BLaER1 treated with 17β-estradiol and CSF1 and Interleukin-3, amounts not matched to agents 10 nM and 100 nM (cell line): ENCODE data around the gene THY1.

ENCODE experiments used
- H3K27ac ChIP-seq, 11 experiments: shearing (Covaris generic); formaldehyde crosslinking; 2 replicates each; pipeline ENCODE4 v1.8.1; 2022
- H3K27me3 ChIP-seq, 11 experiments: shearing (Covaris generic); formaldehyde crosslinking; 2 replicates each; pipeline ENCODE4 v1.8.1; 2022
- H3K36me3 ChIP-seq, 11 experiments: shearing (Covaris generic); formaldehyde crosslinking; 2 replicates each; pipeline ENCODE4 v1.8.1; 2022
- H3K4me1 ChIP-seq, 10 experiments: shearing (Covaris generic); formaldehyde crosslinking; 2 replicates each; pipeline ENCODE4 v1.8.1; 2022
- H3K4me2 ChIP-seq, 11 experiments: shearing (Covaris generic); formaldehyde crosslinking; 2 replicates each; pipeline ENCODE4 v1.8.1; 2022
- H3K4me3 ChIP-seq, 10 experiments: shearing (Covaris generic); formaldehyde crosslinking; 2 replicates each; pipeline ENCODE4 v1.8.1; 2022
- H3K9ac ChIP-seq, 11 experiments: shearing (Covaris generic); formaldehyde crosslinking; 2 replicates each; pipeline ENCODE4 v1.8.1; 2022
- H3K9me3 ChIP-seq, 11 experiments: shearing (Covaris generic); formaldehyde crosslinking; replicated peaks in 1 of 11; 2 replicates each; pipeline ENCODE4 v1.8.1; 2022
- H4K20me1 ChIP-seq, 11 experiments: shearing (Covaris generic); formaldehyde crosslinking; 2 replicates each; pipeline ENCODE4 v1.8.1; 2022
- Cebpa-rat ChIP-seq, 11 experiments: shearing (Covaris generic); IDR thresholded peaks; 2 replicates each; pipeline ENCODE4 v1.8.1; 2022

Gene THY1

DNA sequence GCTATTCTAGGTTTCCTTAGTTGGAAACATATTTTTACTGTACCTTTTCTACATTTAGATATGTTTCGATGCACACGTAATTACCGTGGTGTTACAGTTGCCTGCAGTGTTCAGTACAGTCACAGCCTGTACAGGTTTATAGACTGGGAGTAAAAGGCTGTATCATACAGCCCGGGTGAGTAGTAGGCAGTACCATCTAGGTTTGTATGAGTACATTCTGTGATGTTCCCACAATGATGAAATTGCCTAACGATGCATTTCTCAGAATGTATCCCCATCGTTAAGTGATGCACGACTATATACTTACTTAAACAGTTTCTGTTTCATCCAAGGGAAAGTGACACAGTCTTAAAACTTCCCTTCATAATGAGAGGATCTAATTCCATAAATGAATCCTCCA is 13.1 kb upstream of the THY1 start:
- H3K36me3 ChIP-seq, result no peaks in the 10 kb centered on the region
- H3K4me2 ChIP-seq, result peak overlapping the region in 8 of 11 experiments; percentile 34 to 88 (median 59); a peak in 15 of 22 replicates
- peaks cover 0 to 22% (median 6%) of the 10 kb centered on the region in 11 experiments; a peak in 12 of 22 replicates for H3K9me3 ChIP-seq
- H3K9ac ChIP-seq, result no peak overlapping the region
- no peaks in the 10 kb centered on the region; a peak in 1 of 22 replicates for H4K20me1 ChIP-seq
- H3K4me1 ChIP-seq, result peaks cover 16 to 36% (median 33%) of the 10 kb centered on the region in 10 experiments
- peak overlapping the region in 2 of 11 experiments; percentile 31 to 37; a peak in 2 of 22 replicates for H3K27ac ChIP-seq
- no peaks in the 10 kb centered on the region for H3K27me3 ChIP-seq
- H3K4me3 ChIP-seq, result no peak overlapping the region
- no peak for TF ChIP-seq Cebpa-rat (IDR thresholded peaks at IDR 0.05)

DNA sequence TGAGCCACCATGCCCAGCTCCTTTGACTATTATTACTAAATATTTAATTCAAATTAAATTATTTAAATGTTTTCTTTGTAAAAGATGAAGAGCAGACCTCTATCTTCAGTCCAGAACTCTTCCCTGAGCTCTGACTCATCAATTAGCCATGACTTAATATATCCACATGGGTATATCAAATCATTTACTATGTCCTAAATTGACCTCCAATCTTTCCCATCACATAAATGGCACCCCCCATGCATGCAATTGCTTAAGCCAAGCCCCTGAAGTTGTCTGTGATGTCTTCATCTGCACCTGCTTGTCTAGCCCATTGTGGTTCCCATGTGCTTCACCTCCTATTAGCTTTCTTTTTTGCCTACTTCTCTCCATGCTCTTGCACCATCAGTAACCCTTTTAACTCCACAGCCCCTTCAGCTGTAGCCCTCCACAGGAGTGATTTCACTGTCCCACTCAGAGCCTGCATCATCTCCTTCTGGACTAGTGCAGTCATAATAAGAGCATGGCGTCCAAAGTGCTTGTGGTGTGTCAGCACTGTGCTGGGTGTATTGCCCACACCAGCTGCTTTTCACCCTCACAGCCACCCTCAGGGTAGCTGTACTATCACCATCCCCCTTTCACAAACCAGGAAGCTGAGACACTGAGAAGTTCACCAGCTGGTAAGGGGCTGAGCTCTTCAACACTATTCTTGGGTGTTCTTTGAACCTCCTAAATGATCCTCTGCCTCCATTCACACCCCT is 11.8 kb upstream of the THY1 start:
- H3K4me2 ChIP-seq, result peak overlapping the region in 9 of 11 experiments; percentile 2 to 88 (median 57); a peak in 16 of 22 replicates
- H3K36me3 ChIP-seq, result no peaks in the 10 kb centered on the region
- no peak overlapping the region for H3K4me3 ChIP-seq
- no peak for TF ChIP-seq Cebpa-rat (IDR thresholded peaks at IDR 0.05)
- peaks cover 14 to 29% (median 25%) of the 10 kb centered on the region in 10 experiments for H3K4me1 ChIP-seq
- H3K27ac ChIP-seq, result peak overlapping the region in 3 of 11 experiments; percentile 7 to 37 (median 15); a peak in 2 of 22 replicates
- no peaks in the 10 kb centered on the region for H3K27me3 ChIP-seq
- H3K9ac ChIP-seq, result no peak overlapping the region
- no peaks in the 10 kb centered on the region; a peak in 1 of 22 replicates for H4K20me1 ChIP-seq
- peaks cover 0 to 15% (median 6%) of the 10 kb centered on the region in 11 experiments; a peak in 13 of 22 replicates for H3K9me3 ChIP-seq

DNA sequence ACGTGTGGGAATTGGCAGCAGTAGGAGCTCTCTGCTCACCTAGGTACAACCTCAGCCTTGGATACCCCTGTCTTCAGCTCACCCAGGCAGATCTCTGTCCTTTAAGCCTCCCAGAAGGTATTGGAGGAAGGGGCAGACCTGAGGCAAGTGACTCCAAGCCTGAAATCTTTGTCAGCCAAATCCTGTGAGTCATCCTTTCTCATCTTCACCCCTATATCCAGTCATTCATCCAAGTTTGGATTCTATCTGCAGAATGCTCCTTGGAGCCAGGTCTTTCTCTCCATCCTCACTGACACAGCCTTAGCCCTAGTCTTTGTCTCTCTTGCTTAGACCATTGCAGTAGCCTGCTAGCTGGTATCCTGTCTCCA is 10.4 kb upstream of the THY1 start:
- Histone ChIP-seq H3K9ac (no peak overlapping the region), H3K4me1 (peaks cover 14 to 29% (median 25%) of the 10 kb centered on the region in 10 experiments), H3K4me3 (no peak overlapping the region), H3K27ac (no peak overlapping the region), H4K20me1 (no peaks in the 10 kb centered on the region; a peak in 1 of 22 replicates), H3K27me3 (no peaks in the 10 kb centered on the region), H3K36me3 (no peaks in the 10 kb centered on the region), H3K4me2 (peak overlapping the region in 2 of 11 experiments; percentile 46 to 62; a peak in 4 of 22 replicates), H3K9me3 (peaks cover 12 to 28% (median 20%) of the 10 kb centered on the region in 11 experiments)
- no peak for TF ChIP-seq Cebpa-rat (IDR thresholded peaks at IDR 0.05)

DNA sequence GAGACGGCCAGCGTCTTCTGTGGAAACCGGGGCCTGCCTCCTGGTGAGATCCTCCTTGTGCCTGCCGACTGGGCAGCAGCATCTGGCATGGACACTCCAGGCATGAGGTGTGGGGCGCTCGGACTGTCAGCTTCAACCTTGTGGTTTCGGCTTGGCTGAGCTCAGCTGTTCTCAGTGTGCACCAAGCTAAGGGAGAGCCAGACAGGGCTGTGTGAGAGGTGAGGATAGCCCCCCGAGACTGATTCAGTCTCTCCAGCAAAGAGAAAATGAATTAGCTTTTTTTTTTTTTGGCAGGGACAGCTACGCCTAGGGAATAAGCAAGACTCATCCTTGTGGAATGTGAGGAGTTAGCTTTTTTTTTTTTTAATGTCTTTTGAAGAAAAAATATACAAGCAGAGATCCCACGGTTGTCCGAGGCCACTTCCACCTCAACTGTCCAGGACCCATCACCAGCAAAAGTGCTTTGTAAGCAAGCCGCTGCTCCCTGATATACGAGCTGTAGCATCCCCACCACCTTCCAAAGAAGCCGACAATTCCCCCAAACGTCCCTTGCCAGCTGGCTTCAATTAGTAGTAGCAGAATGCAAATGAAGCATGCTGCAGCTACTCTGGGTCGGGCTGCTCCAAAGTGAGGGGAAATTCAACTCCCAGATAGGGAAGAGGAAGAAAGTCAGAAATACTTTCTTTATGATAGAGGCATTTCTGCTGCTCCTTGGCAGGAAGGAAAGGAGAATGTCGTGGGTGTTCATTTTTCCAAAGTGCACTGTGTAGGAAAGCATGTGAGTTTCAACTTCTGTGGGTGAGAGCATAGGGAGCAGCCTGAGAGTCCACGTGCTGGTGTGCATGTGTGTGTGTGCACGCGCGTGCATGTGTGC is 9.7 kb upstream of the THY1 start:
- Histone ChIP-seq H3K36me3 (no peaks in the 10 kb centered on the region), H3K9me3 (peaks cover 13 to 30% (median 23%) of the 10 kb centered on the region in 11 experiments), H3K27me3 (no peaks in the 10 kb centered on the region), H3K27ac (no peak overlapping the region), H3K4me2 (peak overlapping the region in 3 of 11 experiments; percentile 5 to 62 (median 46); a peak in 5 of 22 replicates), H3K4me3 (no peak overlapping the region), H4K20me1 (no peaks in the 10 kb centered on the region; a peak in 1 of 22 replicates), H3K4me1 (peaks cover 14 to 29% (median 25%) of the 10 kb centered on the region in 10 experiments), H3K9ac (no peak overlapping the region)
- no peak for TF ChIP-seq Cebpa-rat (IDR thresholded peaks at IDR 0.05)

DNA sequence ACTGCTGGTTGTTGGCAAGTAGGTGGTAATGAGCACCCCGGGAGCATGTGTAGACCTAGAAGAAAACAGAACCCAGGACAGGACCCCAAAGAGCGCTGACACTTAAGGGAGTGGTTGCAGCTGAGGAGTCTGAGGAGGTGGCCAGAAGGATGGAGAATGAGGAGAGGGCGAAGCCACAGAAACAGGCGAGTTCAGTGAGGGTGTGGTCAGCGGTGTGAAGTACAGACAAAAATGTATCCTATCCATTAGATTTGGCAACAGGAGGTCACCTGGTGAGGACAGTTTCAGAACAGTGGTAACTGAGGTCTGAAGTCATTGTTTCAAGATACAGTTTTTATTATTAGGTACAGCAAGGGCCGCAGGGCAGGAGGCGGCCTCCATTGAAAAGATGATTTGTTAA is 8.6 kb upstream of the THY1 start:
- no peaks in the 10 kb centered on the region for H3K27me3 ChIP-seq
- peaks cover 14 to 25% (median 20%) of the 10 kb centered on the region in 10 experiments for H3K4me1 ChIP-seq
- H3K4me2 ChIP-seq, result no peak overlapping the region
- no peak overlapping the region for H3K9ac ChIP-seq
- H3K36me3 ChIP-seq, result no peaks in the 10 kb centered on the region
- H4K20me1 ChIP-seq, result no peaks in the 10 kb centered on the region; a peak in 1 of 22 replicates
- H3K4me3 ChIP-seq, result no peak overlapping the region
- H3K9me3 ChIP-seq, result peaks cover 7 to 24% (median 17%) of the 10 kb centered on the region in 11 experiments
- H3K27ac ChIP-seq, result no peak overlapping the region
- no peak for TF ChIP-seq Cebpa-rat (IDR thresholded peaks at IDR 0.05)

DNA sequence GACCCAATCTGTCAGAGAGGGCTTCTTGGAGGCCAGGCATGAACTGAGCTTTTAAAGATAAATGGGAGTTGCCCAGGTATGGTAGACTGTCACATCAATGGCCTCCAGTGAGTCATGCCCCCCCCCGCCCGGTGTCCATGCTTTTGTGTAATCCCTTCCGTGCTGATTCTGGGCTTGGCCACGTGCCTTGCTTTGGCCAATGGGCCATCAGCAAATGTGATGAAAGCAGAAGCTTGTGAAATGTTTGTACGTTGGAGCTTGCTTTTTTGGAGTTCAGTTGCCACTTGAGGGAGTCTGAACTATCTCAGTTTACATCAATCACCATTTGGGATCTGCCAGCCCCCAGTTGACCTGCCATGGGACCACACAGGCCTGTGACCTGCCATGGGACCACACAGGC is 4.3 kb upstream of the THY1 start:
- peaks cover 8 to 16% (median 9%) of the 10 kb centered on the region in 10 experiments for H3K4me1 ChIP-seq
- no peak overlapping the region for H3K9ac ChIP-seq
- peaks cover 26 to 32% (median 29%) of the 10 kb centered on the region in 11 experiments for H3K27me3 ChIP-seq
- H3K36me3 ChIP-seq, result no peaks in the 10 kb centered on the region
- H3K4me2 ChIP-seq, result no peak overlapping the region
- TF ChIP-seq Cebpa-rat (IDR thresholded peaks at IDR 0.05), result no peak
- no peak overlapping the region for H3K27ac ChIP-seq
- peaks cover 7 to 24% (median 17%) of the 10 kb centered on the region in 11 experiments for H3K9me3 ChIP-seq
- no peak overlapping the region for H3K4me3 ChIP-seq
- H4K20me1 ChIP-seq, result peaks cover 0 to 7% (median 0%) of the 10 kb centered on the region in 11 experiments; a peak in 8 of 22 replicates

DNA sequence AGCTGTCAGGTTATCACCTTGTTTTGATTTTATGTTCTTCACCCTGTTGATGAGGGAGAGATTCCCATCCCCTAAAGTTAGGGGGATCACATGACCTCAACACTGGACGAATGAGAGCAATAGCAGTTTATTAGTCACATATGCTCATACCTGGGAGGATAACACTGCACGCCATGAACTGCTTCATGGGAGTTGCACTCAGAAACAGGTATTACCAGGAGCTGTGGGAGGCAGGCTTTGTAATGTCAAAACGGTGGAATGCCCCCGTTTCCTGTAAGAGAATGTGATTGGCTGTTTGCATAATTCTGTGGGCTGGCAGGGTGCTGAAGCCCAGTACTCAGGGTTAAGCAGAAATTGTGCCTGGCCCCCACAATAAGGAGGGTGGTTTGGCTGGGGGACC is 3.2 kb upstream of the THY1 start:
- no peak for TF ChIP-seq Cebpa-rat (IDR thresholded peaks at IDR 0.05)
- Histone ChIP-seq H3K27ac (no peak overlapping the region), H3K9ac (no peak overlapping the region), H3K36me3 (no peaks in the 10 kb centered on the region), H3K4me1 (peaks cover 13 to 27% (median 17%) of the 10 kb centered on the region in 10 experiments), H4K20me1 (peaks cover 0 to 13% (median 7%) of the 10 kb centered on the region in 11 experiments; a peak in 11 of 22 replicates), H3K27me3 (peaks cover 38 to 43% (median 41%) of the 10 kb centered on the region in 11 experiments), H3K4me3 (no peak overlapping the region), H3K4me2 (peak overlapping the region in 3 of 11 experiments; percentile 3 to 20 (median 19); a peak in 2 of 22 replicates), H3K9me3 (peaks cover 7 to 24% (median 17%) of the 10 kb centered on the region in 11 experiments)

DNA sequence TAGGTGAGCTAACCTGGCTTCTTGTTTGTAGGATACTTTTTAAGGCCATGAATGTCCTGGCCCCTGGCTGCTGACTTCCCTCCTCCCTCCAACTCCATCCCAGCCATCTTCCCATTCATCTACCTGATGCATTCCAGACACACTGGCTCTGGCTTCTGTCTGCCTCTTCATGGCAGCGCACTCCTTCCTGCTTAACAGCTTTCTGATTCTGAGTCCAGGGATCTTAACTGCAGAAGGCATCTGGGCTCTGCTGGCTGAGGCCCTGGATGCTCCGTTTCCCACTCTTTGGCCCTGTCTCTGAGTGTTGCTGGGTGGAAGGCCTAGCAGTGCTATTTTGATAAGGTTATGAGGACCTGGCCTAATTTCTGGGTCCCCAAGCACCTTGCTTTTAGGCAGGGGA is 1.8 kb upstream of the THY1 start:
- Histone ChIP-seq H3K27ac (no peak overlapping the region), H3K9ac (no peak overlapping the region), H3K9me3 (peaks cover 7 to 24% (median 17%) of the 10 kb centered on the region in 11 experiments), H3K4me3 (no peak overlapping the region), H3K4me2 (no peak overlapping the region), H4K20me1 (peaks cover 0 to 24% (median 7%) of the 10 kb centered on the region in 11 experiments; a peak in 12 of 22 replicates), H3K36me3 (no peaks in the 10 kb centered on the region), H3K4me1 (peaks cover 13 to 27% (median 17%) of the 10 kb centered on the region in 10 experiments), H3K27me3 (peaks cover 51 to 57% (median 54%) of the 10 kb centered on the region in 11 experiments)
- TF ChIP-seq Cebpa-rat (IDR thresholded peaks at IDR 0.05), result no peak
